Muscle of back (tissue), 11 donors: ENCODE results near the gene CCDC63. TPM values are rescaled to one million over a fixed set of nuclear protein-coding genes. Genes with fewer than 3 reads are reported as not detected.
"Not testable (repeated sequence)": the region's sequence is repeated elsewhere in the genome, so short reads cannot be mapped to it uniquely, and the experiment has no call there.

ENCODE experiments used
- DNase-seq, 3 donors: peaks; one replicate each; pipeline versions ENCODE4 v3.0.0 to v3.0.0-alpha.2; 2013
- polyA plus RNA-seq, 10 donors: library from polyadenylated mRNA; unstranded; fragments of 120-200 nt; gene quantifications; one replicate each; pipeline ENCODE4 v1.2.1, GENCODE V29; 2013; ENCODE audit not compliant: insufficient read length in 10 of 10

Gene CCDC63
- polyA plus RNA-seq, 10 donors: 0.13 to 0.18 (median 0.16) TPM; not detected in 6

DNA sequence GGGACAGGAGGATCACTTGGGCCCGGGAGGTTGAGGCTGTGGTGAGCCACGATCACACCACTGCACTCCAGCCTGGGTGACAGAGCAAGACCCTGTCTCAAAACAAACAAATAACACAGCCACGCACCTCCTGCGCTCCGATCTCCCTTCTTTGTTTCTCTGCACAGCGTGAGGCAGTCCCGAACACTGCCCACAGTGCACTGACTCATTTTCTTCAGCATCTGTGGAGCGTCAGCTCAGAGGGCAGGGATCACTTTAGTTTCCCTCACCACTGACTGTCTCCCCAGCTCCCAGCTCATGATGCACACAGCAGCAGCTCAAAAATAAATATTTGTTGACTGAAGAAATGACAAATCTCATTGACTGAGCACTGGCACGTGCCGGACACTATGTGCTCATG lies 74.5 kb downstream of the CCDC63 start:
- DNase-seq: no peak

DNA sequence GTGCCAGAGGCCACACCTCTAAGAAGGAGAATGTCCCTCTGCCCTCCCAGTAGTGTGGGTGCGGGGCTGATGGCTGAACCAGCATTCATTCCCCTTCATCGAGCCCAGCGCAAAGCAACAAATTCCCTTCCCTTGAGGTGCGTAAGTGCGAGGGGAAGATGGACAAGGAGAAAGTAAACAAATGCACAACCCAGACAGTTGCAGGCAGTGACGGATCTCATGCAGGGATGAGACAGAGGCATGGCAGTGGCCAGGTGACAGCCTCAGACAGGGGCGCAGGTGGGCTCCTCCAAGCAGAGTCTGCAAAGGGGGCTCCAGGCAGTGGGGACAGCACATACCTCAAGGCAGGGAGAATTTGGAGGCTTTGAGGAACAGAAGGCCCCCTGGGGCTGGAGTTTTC lies 75.9 kb downstream of the CCDC63 start:
- no peak for DNase-seq

DNA sequence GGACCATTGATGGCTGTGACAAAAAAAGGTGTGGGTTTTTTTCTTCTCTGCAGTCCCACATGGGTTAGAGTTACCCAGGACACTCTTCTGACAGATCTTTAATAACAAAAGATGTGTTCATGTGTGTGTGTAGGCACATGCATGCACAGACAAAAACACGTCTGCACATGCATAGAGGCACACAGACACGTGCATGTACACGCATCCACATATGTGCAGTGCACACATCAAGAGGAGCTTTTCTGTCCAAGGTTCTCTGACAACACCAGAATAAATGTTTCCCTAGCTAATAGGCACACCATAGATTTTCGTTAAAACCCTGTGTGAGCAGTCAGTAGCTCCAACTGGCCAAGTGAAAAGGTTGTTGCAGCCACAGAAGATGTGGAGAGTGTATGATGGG lies 76.4 kb downstream of the CCDC63 start:
- no peak for DNase-seq

DNA sequence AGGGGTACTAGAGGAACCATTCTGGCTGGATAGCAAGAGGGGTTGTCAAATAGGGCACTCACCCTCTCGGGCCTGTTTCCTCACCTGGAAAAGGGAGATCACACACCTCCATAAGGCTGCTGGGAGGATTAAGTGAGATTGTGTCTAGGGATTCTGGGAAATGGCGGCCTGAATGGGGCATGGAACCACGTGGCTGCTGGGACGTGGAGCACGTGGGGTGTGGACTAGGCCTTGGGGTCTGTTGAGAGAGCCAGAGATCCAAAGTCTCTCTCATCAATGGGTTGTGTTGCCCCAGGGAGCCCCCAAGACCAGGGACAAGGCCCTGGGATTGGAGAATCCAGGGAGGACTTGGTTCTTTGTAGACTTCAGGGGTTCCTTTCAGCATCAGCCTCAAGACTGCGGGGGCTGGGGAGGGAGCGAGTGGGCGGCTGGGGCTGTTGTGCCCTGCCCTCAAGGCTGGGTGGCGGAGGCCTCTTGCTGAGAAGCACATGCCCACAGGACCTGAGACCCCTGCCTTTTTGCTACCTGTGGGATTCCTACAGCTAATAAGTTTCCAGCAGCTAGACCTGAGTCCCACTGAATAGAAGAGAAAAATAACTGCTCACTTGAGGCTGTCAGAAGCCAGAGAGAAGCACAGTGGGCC lies 77.0 kb downstream of the CCDC63 start:
- no peak for DNase-seq

DNA sequence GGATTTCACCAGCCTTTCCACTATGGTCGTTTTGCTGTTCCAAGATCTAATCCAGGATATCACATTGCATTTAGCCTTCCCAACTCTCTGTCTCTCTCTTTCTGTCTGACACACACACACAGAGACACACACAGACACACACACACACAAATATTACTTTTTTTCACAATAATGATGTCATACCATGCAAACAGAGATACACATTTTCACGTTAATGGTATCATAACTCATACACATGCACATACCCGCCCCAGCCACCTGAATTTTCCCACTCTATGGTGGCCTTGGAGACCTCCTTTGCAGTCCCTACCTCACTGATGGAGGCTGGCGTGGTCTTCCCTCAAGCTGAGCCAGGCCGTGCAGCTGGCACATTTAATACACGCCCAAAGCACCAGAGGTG lies 80.8 kb downstream of the CCDC63 start:
- DNase-seq: no peak

DNA sequence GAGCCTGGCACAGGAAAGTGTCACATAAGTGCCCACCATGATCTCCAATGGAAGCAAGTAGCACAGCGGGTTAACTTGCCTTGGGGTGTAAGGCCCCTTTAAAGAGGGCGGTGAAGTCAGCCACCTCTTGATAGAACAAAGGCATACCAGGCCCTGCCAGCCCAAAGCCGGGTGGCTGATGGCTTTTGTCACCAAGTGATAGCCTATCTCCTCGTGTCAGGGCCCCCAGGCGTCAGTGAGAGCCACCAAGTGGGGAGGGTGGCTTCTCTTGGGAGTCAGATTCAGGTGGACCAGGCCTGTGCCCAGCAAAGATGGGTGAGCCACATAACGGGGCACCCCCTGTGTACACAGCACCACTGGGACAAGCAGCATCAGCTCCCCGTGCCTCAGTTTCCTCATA lies 81.9 kb downstream of the CCDC63 start:
- no peak for DNase-seq

DNA sequence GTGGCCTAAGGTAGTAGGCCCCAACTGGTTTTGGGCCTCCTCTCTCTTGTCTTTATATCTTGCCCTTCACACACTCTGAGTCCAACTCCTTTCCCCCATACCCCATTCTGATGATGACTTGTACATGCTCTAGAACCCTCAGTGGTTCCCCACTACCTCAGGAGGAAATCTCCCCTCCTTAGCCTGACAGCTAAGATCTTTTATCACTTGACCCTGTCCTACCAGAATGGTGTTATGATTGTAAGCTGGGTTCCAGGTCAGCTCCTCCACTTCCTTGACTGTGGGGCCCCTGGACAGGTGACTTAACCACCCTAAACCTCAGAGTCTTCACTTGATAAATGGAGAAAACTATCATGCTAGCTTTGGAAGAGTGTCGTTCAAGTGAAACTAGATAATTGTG lies 83.0 kb downstream of the CCDC63 start:
- DNase-seq: no peak

DNA sequence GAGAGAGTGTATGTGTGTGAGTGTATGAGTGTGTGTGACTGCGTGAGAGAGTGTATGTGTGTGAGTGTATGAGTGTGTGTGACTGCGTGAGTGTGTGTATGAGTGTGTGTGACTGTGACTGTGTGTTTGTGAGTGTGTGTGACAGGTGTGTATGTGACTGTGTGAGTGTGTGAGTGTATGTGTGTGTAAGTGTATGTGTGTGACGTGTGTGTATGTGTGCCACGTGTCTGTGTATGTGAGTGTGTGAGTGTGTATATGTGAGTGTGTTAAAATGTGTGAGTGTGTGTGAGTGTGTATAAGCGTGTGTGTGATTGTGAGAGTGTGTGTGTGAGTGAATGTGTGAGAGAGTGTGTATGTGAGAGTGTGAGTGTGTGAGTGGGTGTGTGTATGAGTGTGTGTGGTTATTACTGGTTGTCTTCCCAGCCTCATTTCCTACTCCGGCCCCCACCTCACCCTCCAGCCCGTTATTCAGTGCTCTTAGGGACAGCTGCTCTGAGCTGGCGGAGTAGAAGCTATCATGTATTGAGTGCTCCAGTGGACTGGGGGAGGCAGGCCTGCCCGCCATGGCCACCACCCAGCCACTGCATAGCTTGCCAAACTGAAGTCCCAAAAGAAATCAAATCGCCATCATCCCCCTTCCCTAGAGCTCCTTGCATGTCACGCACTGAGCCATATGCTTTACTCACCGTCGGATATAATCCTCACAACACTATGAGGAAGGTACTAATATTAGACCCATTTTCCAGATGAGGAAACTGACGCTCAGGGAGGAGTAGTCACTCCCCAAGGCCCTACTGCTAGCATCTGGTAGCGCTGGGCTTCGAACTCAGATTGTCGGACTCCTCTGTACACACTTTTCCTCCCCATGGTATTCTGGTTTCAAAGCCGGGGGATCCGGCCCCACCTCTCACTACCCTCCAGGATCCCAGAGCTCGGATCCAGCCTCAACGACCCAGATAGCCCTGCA lies 83.8 kb downstream of the CCDC63 start:
- no peak for DNase-seq

DNA sequence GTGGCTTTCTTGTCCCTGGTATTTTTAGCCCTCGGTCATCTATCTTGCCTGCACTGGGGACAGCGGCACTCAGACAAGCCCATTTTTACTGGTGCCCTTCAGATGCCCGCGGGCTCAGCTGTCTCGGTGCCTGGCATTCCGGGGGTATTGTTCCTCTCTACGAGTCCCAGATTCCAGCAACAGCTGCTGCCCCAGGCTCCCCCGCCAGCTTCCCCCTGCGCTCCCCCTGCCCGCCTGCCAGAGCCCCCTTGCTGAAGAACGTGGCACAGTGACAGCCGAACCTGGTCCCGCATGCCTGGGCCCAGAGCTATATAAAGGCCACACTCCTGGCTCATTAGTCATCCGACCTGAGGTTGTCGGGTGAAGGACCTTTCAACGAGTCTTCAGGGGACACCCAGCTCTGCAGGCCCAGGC lies 84.5 kb downstream of the CCDC63 start:
- peak; percentile 47 to 59 (median 48) for DNase-seq

DNA sequence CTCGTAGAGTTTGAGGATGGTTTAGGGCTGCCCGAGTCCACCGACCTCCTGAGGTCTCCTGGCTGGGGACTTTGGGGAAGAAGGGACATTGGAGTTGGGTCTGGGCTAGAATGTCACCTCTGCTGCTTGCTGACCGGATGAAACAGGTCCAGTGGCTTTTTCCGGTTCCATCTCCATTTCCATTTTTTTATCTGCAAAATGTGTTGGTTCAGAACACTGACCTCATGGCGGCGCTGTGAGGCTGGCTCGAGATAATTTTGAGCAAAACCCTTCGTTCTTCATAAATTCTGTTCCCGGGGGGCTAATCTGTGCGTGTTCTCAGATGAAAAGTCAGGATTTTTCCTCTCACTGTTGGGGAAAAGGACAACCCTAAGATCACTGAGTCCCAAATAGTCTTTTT lies 85.3 kb downstream of the CCDC63 start:
- no peak for DNase-seq

DNA sequence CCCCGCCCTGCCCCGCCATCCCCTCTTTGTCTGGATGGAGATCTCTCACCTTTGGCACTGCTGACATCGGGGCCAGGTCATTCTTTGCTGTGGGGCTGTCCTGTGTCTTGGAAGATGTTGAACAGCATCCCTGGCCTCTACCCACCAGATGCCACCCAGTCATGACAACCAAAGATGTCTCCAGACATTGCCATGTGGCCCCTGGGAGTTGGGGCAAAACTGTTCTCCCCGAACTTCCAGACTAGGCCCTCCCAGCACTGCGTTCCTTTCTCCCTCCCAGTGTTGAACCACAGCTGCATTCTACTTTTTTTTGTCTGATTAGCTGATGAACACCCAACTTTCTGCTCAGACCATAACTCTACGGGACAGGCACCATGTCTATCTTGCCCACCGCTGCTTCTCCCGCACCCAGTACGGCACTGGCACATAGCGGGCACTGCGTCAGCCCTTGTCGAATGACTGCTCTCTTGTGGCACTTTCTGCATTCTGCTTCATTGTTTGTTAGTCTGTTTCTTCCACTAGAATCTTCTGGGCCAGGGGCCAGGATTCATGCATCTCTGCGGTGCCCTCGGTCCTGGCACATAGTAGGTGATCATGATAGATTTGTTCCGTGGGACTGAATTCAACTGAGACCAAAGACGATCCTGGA lies 86.7 kb downstream of the CCDC63 start:
- DNase-seq: no peak

DNA sequence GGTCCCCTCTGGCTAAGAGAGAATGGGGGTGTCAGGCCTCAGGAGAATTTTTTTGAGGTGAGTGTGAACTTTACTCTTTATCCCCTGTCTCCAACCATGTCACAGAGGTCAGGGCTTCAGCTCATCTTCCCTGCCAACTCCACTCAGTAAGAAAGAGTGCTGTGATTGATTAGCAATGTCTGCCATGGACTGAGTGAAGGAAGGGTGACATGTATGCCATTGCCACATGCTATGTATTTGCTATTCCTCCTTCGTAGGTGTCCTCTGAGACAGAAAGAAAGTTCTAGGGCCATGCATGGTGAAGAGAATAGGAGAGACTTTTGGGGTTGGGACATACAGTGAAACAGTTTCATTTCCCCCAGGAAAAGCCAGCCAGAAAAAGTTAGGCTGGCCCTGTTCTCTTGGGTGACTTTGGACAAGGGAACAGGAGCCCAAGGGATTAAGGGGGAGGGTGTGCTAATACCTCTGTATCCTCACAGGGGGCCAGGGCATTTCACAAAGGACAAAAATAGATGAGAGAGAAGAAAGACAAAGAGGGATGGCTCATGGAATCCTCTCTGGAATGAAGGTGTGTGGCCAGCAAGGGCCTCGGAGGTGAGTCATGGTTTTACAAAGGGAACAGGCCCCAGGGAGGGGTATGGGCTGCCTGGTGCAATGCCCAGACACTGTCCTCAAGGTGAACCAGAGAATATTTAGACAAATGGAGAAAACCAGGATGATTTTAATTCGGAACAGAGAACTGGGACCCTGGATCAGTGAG lies 87.5 kb downstream of the CCDC63 start:
- DNase-seq: no peak

DNA sequence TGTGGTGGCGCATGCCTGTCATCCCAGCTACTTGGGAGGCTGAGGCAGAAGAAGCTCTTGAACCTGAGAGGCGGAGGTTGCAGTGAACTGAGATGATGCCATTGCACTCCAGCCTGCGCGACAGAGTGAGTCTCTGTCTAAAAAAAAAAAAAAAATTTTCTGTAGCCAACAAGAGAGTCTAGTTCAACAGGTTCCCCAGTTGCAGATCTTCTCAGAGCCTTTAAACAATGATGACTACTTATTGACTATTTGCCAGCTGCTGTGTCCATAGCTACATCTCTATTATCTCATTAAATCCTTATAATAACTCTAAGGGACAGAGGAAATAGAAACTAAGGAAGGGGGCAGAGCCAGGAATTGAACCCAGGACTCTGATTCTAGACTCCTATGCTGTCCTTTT lies 88.8 kb downstream of the CCDC63 start:
- no peak for DNase-seq

DNA sequence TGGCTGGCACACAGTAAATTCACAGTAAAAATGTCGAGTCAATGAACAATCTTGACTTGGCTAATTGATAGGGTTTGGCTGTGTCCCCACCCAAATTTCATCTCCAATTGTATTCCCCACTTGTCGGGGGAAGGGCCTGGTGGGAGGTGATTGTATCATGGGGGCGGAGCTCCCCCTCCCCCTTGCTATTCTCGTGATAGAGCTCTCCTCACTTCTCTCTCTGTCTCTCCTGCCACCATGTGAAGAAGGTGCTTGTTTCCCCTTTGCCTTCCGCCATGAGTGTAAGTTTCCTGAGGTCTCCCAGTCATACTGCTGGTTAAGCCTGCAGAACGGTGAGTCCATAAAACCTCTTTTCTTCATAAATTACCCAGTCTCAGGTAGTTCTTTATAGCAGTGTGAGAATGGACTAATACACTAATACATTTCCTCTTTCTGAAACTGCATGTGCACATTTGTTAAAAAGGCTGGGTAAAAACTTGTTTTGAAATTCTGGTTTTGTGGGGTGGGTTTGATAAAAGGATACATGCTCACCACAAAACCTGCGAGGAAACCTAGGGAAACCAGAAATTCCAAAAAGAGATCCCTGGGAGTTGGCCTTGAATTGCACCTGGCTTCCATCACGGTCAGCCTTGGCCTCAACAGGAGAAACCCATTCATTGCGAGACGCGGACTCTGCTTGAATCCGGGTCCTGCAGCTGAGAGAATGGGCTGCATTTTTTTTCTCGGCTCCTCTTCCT lies 89.7 kb downstream of the CCDC63 start:
- DNase-seq: no peak

DNA sequence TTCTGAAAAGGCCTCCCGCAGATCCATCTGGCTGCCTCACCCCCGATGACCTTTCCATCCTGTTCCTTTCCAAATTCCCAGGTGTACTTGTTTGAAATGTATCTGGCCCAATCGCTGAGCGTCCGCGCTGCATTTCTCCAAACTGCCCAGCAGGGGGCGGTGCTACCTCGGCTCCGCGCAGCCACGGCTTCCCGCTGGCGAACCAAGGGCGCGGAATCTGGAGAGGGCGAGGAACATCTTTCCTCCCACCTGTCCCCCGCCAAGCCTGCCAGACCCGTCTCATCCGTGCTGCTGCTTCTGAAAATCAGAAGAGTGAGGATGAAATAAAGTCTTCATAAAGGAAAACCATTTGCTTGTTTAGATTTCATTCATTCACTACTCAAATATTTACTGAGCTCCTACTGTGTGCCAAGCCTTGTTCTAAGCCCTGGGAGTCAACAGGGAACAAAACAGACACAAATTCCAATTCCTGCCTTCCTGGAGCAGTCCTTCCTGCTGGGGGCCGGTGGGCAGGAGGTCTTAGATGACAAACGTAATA lies 90.4 kb downstream of the CCDC63 start:
- peak in 2 of 3 donors; percentile 68 to 77 for DNase-seq

DNA sequence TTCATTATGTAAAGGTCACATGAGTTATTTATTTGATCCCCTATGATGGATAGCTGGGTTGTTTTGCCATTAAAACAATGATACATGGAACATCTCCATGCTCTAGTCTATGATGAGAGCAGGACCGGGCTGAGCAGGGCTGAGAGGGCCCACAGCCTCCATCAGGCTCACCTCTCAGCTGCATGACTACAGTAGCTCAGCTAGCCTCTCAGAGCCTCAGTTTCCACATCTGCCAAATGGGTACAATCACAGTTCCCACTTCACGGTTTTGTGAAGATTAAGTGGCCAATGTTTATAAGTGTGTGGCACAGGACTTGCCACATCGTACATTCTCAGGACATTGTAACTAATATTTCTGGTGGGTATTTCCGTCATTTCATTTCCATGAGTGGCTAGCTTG lies 93.5 kb downstream of the CCDC63 start:
- no peak for DNase-seq

DNA sequence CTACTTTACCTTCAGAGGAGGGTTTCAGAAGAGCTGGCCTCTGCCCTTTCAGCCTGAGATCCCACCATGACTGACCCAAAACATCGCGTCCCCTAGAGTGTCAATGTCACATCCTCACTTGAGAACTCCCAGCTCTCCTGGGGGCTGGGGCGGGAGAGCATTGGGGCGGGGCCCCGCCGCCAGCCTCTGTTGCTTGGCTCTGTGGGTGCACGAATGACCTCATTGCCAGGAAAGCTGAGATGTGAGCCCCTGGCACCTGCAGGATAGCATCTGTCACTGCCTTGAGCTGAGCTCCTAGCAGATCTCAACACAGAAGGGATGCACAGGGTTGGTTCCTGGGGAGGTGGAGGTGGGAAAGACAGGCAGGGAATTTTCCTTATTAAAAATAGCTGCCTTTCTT lies 94.1 kb downstream of the CCDC63 start:
- no peak for DNase-seq

DNA sequence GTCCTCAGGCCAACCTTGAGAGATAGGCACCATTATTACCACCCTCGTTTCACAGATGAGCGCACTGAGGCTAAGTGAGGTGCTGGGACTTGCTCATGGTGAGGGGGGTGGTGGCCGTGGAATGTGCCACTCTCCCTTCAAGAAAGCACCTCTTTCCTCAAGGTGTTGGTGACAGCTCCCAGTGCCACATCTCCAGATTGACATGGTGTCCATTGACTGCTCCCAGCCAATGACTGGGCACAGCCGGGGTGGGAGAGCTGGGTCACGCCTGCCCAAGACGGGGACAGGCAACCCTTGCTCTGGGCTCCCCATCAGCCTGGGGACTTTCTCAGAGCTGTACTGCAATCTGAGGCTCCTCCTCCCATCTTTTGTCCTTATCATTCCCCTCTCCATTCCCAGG lies 94.6 kb downstream of the CCDC63 start:
- no peak for DNase-seq

DNA sequence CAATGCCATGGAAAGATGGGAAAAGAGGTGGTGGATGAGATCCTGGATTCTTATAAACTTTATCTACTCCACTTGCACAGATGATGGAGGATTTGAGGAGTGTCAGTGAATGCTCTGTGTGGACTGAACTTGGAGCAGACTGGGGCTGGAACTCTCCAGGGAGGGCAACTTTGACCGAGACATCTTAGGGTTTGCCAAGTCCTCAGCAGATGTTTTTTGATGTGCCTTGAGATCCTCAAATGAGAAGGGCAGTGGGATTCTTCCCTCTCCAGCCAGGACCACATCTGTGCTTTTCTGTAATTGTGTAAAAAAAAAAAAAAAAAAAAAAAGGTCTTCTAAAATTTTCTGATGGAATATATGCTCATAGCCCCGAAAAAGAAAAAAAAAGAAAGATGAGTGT lies 96.6 kb downstream of the CCDC63 start:
- DNase-seq: peak in 1 of 3 donors; percentile 44

DNA sequence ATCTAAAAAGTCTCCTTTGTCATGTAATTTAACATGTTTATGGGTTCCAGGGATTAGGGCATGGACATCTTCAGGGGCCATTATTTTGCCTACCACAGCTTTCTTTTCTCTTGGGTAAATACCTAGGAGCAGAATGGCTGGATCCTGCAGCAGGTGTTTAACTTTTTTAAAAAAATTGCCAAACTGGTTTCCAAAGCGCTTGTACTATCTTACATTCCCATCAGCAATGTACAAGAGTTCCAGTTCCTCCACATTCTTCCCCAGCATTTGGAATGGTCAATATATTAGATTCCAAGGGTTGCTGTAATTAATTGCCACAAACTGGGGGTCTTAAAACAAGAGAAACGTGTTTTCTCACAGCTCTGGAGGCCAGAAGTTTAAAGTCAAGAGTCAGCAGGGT lies 101.3 kb downstream of the CCDC63 start:
- DNase-seq: no peak

DNA sequence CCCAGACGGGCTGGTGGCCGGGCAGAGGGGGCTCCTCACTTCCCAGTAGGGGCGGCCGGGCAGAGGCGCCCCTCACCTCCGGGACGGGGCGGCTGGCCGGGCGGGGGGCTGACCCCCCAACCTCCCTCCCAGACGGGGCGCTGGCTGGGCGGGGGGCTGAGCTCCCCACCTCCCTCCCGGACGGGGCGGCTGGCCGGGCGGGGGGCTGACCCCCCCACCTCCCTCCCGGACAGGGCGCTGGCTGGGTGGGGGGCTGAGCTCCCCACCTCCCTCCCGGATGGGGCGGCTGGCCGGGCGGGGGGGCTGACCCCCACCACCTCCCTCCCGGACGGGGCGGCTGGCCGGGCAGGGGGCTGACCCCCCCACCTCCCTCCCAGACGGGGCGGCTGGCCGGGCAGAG lies 103.7 kb downstream of the CCDC63 start:
- not testable (repeated sequence) for DNase-seq
